ENCODE data around the gene RDH13. TPM values are rescaled to one million over a fixed set of nuclear protein-coding genes. Genes with fewer than 3 reads are reported as not detected.

Gene RDH13
- polyA plus RNA-seq, 1 of the 3 experiments (the other 2 are of a cell fraction), result 9.6 TPM

GRCh38 chr19:55075371-55075998, 12.5 kb upstream of the RDH13 start, which contains the start of gene EPS8L1:
EPS8L1 (plus strand) TSS chr19:55075869; CDS start chr19:55076445, 576 bp downstream.
- Histone ChIP-seq H2AFZ (ENCODE audit: low read depth) (no peak within 1 kb of the TSS), H3K79me2 (ENCODE audit: insufficient read depth) (no peaks in the 10 kb centered on the region), H3K27ac (ENCODE audit: low read depth in 2 of 2, low read length in 1 of 2) (no peak within 1 kb of the TSS), H3K4me3 (ENCODE audit: low read depth in 2 of 2, low read length in 1 of 2) (no peak within 1 kb of the TSS), H3K9me3 (no peaks in the 10 kb centered on the region), H4K20me1 (ENCODE audit: insufficient read depth) (no peaks in the 10 kb centered on the region), H3K9ac (no peak within 1 kb of the TSS), H3K4me2 (no peak within 1 kb of the TSS), H3K27me3 (ENCODE audit: insufficient read depth) (no peaks in the 10 kb centered on the region), H3K36me3 (replicated peaks in 1 of 2; ENCODE audit: control insufficient read depth in 1 of 2, insufficient read depth in 2 of 2, low read length in 1 of 2) (no peaks in the 10 kb centered on the region), H3F3A (replicated peaks; ENCODE audit: insufficient read depth) (no peaks in the 10 kb centered on the region), H3K4me1 (ENCODE audit: control insufficient read depth in 1 of 2, insufficient read depth in 2 of 2, low read depth in 1 of 2, low read length in 1 of 2) (peaks cover 0 to 9% of the 10 kb centered on the region in 2 experiments; a peak in 1 of 4 replicates), H3K9me2 (no peaks in the 10 kb centered on the region)
- TF ChIP-seq MXI1 (IDR thresholded peaks at IDR 0.05; ENCODE audit: low read depth, low read length), result no peak
- TF ChIP-seq, protein P1, sequence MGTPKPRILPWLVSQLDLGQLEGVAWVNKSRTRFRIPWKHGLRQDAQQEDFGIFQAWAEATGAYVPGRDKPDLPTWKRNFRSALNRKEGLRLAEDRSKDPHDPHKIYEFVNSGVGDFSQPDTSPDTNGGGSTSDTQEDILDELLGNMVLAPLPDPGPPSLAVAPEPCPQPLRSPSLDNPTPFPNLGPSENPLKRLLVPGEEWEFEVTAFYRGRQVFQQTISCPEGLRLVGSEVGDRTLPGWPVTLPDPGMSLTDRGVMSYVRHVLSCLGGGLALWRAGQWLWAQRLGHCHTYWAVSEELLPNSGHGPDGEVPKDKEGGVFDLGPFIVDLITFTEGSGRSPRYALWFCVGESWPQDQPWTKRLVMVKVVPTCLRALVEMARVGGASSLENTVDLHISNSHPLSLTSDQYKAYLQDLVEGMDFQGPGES (IDR thresholded peaks at IDR 0.05; ENCODE audit: low read depth, low read length), result no peak
- TF ChIP-seq TAF1 (IDR thresholded peaks at IDR 0.05; ENCODE audit: borderline replicate concordance, low read depth, low read length), result no peak
- TF ChIP-seq NRF1 (IDR thresholded peaks at IDR 0.05; ENCODE audit: low read depth, low read length), result no peak
- TF ChIP-seq MAX (IDR thresholded peaks at IDR 0.05; ENCODE audit: low read depth), result no peak
- TF ChIP-seq RXRA (IDR thresholded peaks at IDR 0.05; ENCODE audit: borderline replicate concordance, low read depth), result no peak
- no peak for TF ChIP-seq PBX3 (IDR thresholded peaks at IDR 0.05)
- no peak for TF ChIP-seq REST (IDR thresholded peaks at IDR 0.05; ENCODE audit: low read depth, low read length)
- TF ChIP-seq FOXM1 (IDR thresholded peaks at IDR 0.05; ENCODE audit: low read depth), result no peak
- 37% methylated on average over 16 of the region's 18 CpGs for WGBS (ENCODE audit: low lambda C conversion rate)
- ChIA-PET CTCF (interaction anchor here (0.9 to 1.3 kb wide), 2 partner anchors 13 to 14 kb away, joined by 3 to 6 read pairs; no protein-coding TSS in a partner anchor), POLR2A (no interaction called here)
- no peak for DNase-seq

DNA sequence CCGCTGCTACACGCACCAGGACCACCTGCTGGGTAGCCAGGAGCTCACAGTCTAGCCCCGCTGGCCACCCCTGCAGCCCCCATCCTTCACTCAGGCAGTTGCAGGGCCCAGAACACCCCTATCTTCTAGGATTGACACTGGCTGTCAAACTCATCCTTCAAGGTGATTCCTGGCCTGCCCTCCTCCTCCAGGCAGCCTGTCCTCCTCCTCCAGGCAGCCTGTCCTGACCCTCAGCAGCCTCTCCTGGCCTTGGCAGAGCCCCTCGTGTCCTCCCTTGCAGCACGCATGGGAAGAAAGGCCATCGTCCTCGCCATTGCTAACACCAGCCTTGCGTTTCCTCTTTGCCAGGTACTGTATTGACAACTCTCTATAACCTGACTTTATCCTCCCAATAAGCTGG, 9.0 kb upstream of the RDH13 start:
- Histone ChIP-seq H4K20me1 (ENCODE audit: insufficient read depth) (no peaks in the 10 kb centered on the region), H3K36me3 (replicated peaks in 1 of 2; ENCODE audit: control insufficient read depth in 1 of 2, insufficient read depth in 2 of 2, low read length in 1 of 2) (no peaks in the 10 kb centered on the region), H3K9me3 (no peaks in the 10 kb centered on the region), H3K4me1 (ENCODE audit: control insufficient read depth in 1 of 2, insufficient read depth in 2 of 2, low read depth in 1 of 2, low read length in 1 of 2) (peaks cover 0 to 5% of the 10 kb centered on the region in 2 experiments; a peak in 1 of 4 replicates), H3K4me2 (0 out of 2 replicates have a peak overlapping the region, but pooled peaks have one; percentile 38), H3K27ac (ENCODE audit: low read depth in 2 of 2, low read length in 1 of 2) (no peak overlapping the region; a peak in 1 of 4 replicates), H3K4me3 (ENCODE audit: low read depth in 2 of 2, low read length in 1 of 2) (no peak overlapping the region), H2AFZ (ENCODE audit: low read depth) (no peak overlapping the region), H3K27me3 (ENCODE audit: insufficient read depth) (no peaks in the 10 kb centered on the region), H3K9ac (no peak overlapping the region), H3F3A (replicated peaks; ENCODE audit: insufficient read depth) (peaks cover 3% of the 10 kb centered on the region), H3K79me2 (ENCODE audit: insufficient read depth) (no peaks in the 10 kb centered on the region), H3K9me2 (no peaks in the 10 kb centered on the region)
- TF ChIP-seq CHD2 (IDR thresholded peaks at IDR 0.05; ENCODE audit: low read length, partially characterized antibody), result no peak
- TF ChIP-seq GATA2 (CRISPR knock-in tag; IDR thresholded peaks at IDR 0.05), result no peak
- TF ChIP-seq REST (IDR thresholded peaks at IDR 0.05; ENCODE audit: low read depth, low read length), result no peak
- no peak for TF ChIP-seq EP300 (IDR thresholded peaks at IDR 0.05; ENCODE audit: borderline replicate concordance in 1 of 2, low read depth in 1 of 2, low read length in 1 of 2)
- no peak for TF ChIP-seq TEAD4 (IDR thresholded peaks at IDR 0.05; ENCODE audit: borderline replicate concordance, insufficient read depth)
- no peak for TF ChIP-seq YY1 (IDR thresholded peaks at IDR 0.05; ENCODE audit: low read depth)
- TF ChIP-seq PBX3 (IDR thresholded peaks at IDR 0.05), result no peak
- 44% methylated on average over 8 of the region's 8 CpGs for WGBS (ENCODE audit: low lambda C conversion rate)
- no peak for DNase-seq
- CTCF ChIA-PET, result no interaction called here
- POLR2A ChIA-PET, result no interaction called here
